GM12874 (cell line): ENCODE results near the gene NSD2.

Experiments used
- TF ChIP-seq, protein P1 (sequence below): IDR thresholded peaks from 2 replicates; pipeline ENCODE4 v1.5.1; 2011; ENCODE audit warnings: low read depth, mild to moderate bottlenecking, control low read depth, low read length, moderate library complexity; ENCODE audit not compliant: insufficient read depth

The NSD2 gene

GRCh38 chr4:1862961-1863296, 8.3 kb upstream of the NSD2 start:
- TF ChIP-seq, protein P1, sequence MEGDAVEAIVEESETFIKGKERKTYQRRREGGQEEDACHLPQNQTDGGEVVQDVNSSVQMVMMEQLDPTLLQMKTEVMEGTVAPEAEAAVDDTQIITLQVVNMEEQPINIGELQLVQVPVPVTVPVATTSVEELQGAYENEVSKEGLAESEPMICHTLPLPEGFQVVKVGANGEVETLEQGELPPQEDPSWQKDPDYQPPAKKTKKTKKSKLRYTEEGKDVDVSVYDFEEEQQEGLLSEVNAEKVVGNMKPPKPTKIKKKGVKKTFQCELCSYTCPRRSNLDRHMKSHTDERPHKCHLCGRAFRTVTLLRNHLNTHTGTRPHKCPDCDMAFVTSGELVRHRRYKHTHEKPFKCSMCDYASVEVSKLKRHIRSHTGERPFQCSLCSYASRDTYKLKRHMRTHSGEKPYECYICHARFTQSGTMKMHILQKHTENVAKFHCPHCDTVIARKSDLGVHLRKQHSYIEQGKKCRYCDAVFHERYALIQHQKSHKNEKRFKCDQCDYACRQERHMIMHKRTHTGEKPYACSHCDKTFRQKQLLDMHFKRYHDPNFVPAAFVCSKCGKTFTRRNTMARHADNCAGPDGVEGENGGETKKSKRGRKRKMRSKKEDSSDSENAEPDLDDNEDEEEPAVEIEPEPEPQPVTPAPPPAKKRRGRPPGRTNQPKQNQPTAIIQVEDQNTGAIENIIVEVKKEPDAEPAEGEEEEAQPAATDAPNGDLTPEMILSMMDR = no peak

DNA sequence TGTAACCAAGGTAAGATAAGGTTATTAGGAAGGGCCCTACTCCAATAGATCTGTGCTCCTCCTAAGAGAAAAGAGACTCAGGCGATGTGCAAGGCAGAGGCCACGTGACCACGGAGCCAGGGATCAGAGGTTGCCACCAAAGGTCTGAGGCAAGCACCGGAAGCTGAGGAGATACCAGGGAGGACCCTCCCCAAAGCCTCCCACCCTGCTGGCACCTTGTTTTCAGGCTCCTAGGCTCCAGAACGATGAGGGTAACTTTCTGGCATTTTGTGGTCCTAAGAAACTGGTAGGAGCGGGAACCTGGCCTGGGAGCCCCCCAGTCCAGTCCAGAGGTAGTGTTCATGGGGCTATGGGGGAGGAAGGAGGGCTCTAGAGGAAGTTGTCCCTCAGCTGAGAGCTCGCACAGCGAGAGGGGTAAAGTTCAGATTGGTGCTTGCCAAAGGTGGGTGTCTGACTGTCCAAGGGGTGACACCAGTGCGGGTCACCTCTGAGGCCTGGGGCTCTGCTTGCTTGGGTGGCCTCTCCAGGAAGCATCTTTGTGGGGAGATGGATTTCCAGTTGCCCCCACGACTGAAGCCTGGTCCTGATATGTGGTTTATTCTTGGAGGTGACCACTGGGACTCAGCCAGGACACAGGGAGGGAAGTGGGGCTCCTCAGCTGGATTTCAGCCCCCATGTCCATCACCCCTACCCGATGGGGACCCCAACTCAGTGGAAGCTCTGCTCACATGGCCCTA, 7.7 kb upstream of the NSD2 start:
- TF ChIP-seq, protein P1 = no peak

- TF ChIP-seq, protein P1 = no peak
Observed at GRCh38 chr4:1864076-1865008, 6.9 kb upstream of the NSD2 start.

GRCh38 chr4:1866189-1866661, 5.0 kb upstream of the NSD2 start:
- TF ChIP-seq, protein P1 = no peak

DNA sequence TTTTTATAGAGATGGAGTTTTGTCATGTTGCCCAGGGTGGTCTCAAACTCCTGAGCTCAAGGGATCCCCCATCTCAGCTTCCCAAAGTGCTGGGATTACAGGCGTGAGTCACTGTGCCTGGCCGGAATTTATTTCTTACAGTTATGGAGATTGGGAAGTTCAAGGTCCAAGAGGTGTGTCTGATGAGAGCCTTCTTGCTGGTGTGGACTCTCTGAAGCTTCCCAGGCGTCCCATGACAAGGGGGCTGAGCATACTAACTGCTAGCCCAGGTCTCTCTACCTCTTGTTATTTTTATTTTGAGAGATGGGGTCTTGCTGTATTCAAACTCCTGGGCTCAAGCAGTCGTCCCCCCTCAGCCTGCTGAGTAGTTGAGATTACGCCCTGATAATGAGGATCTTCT, 2.9 kb upstream of the NSD2 start:
- TF ChIP-seq, protein P1 = no peak

GRCh38 chr4:1868912-1869311, 2.3 kb upstream of the NSD2 start:
- TF ChIP-seq, protein P1 = no peak

DNA sequence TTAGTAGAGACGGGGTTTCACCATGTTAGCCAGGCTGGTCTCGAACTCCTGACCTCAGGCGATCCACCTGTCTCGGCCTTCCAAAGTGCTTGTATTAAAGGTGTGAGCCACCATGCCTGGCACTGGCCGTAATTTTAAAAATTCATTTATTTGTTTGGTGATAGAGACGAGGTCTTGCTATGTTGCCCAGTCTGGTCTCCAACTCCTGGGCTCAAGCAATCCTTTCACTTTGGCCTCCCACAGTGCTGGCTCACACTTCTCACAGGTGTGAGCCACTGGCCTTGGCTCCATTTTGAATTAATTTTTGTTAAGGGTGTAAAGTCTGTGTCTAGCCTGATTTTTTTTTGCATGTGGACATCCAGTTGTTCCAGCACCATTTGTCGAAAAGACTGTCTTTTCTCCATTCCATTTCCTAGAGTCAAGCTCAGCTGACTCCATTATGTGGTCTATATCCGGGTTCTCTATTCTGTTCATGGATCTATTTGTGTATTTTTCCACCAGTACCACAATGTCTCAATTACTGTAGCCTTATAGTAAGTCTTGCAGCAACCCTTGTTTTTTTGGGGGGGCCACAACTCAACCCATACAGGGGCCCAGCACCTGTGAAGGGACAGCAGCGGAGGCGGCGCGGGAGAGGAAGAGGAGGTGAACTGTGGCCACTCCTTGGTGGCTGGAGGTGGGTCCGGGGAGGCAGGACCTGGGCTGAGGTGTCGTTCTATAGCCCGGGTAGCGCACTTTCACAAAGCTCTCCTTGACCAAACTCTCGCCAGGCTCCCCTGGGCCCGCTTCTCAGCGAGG, 1.5 kb upstream of the NSD2 start:
- TF ChIP-seq, protein P1 = no peak
